IMR-90 (cell line): Measurements from ENCODE around the gene INO80D. TPM values are rescaled to one million over a fixed set of nuclear protein-coding genes. Genes with fewer than 3 reads are reported as not detected.

Experiments used
- ATAC-seq: fragments of 200-7000 bp; cut with Tn5 transposase; 2 replicates; pipeline ENCODE4 v1.9.1; 2020; ENCODE audit warnings: low read depth, mild to moderate bottlenecking, moderate library complexity
- BruUV-seq: library from RNA; stranded (reverse); fragments of 400-500 nt; replicated peaks from 2 replicates; lab custom pipeline; 2021; lab: Mats Ljungman, UMichigan
- CTCF ChIA-PET: fragments of 300-600 bp; formaldehyde crosslinking; extraction: SDS; loops from one replicate; lab custom pipeline; 2021; ENCODE audit warnings: antibody characterized with exemption; lab: Yijun Ruan, JAX
- POLR2A ChIA-PET: fragments of 300-600 bp; sonication (Branson Sonifier 250); formaldehyde crosslinking; loops from one replicate; lab custom pipeline; 2022; ENCODE audit warnings: antibody characterized with exemption; ENCODE audit not compliant: unreplicated experiment; lab: Charles Lee
- DNase-seq: peaks from one replicate; pipeline ENCODE4 v3.0.0; 2013
- H2AFZ ChIP-seq: replicated peaks from 2 replicates; pipeline ENCODE3; 2013; ENCODE audit warnings: low read length, mild to moderate bottlenecking; ENCODE audit not compliant: poor library complexity
- H2AK5ac ChIP-seq: 2 replicates; pipeline ENCODE4 v1.6.1; 2013; ENCODE audit warnings: low read depth, low read length, inconsistent platforms
- H2AK9ac ChIP-seq: replicated peaks from 2 replicates; pipeline ENCODE3; 2013; ENCODE audit warnings: mild to moderate bottlenecking, low read depth, low read length, moderate library complexity; ENCODE audit not compliant: poor library complexity
- H2BK120ac ChIP-seq: 2 replicates; pipeline ENCODE4 v1.6.1; 2013; ENCODE audit warnings: low read depth, low read length, inconsistent platforms
- H2BK15ac ChIP-seq: 3 replicates; pipeline ENCODE4 v1.6.1; 2013; ENCODE audit warnings: low read depth, low read length, inconsistent platforms
- H2BK20ac ChIP-seq: 2 replicates; pipeline ENCODE4 v1.6.1; 2013; ENCODE audit warnings: low read depth, mild to moderate bottlenecking, inconsistent platforms, low read length, moderate library complexity
- H2BK5ac ChIP-seq: 2 replicates; pipeline ENCODE4 v1.6.1; 2013; ENCODE audit warnings: mild to moderate bottlenecking, low read depth, low read length, inconsistent platforms; ENCODE audit not compliant: poor library complexity, severe bottlenecking
- H3K14ac ChIP-seq: replicated peaks from 2 replicates; pipeline ENCODE4 v1.6.1; 2013; ENCODE audit warnings: low read depth, low read length, inconsistent platforms
- H3K18ac ChIP-seq: 2 replicates; pipeline ENCODE4 v1.6.1; 2013; ENCODE audit warnings: low read depth, low read length, control low read depth
- H3K23ac ChIP-seq: 2 replicates; pipeline ENCODE4 v1.6.1; 2013; ENCODE audit warnings: low read depth, low read length, inconsistent platforms
- H3K27ac ChIP-seq: 2 replicates; pipeline ENCODE4 v1.5.1; 2013; ENCODE audit warnings: mild to moderate bottlenecking, control low read depth, low read length; ENCODE audit not compliant: insufficient read depth
- H3K27me3 ChIP-seq: 2 replicates; pipeline ENCODE4 v1.6.1; 2013; ENCODE audit warnings: low read length; ENCODE audit not compliant: control insufficient read depth, insufficient read depth
- H3K36me3 ChIP-seq: 2 replicates; pipeline ENCODE4 v1.6.1; 2013; ENCODE audit warnings: low read length, mixed read lengths; ENCODE audit not compliant: control insufficient read depth, insufficient read depth
- H3K4ac ChIP-seq: 2 replicates; pipeline ENCODE4 v1.6.1; 2013; ENCODE audit warnings: low read depth, low read length, inconsistent platforms
- H3K4me1 ChIP-seq: 2 replicates; pipeline ENCODE4 v1.6.1; 2013; ENCODE audit warnings: low read length, mixed read lengths; ENCODE audit not compliant: control insufficient read depth, insufficient read depth
- H3K4me2 ChIP-seq: 2 replicates; pipeline ENCODE4 v1.6.1; 2013; ENCODE audit warnings: low read depth, mild to moderate bottlenecking, control low read depth, low read length, moderate library complexity
- H3K4me3 ChIP-seq: 2 replicates; pipeline ENCODE4 v1.5.1; 2013; ENCODE audit warnings: low read depth, mild to moderate bottlenecking, control low read depth, low read length, moderate library complexity; ENCODE audit not compliant: insufficient read depth
- H3K56ac ChIP-seq: 2 replicates; pipeline ENCODE4 v1.6.1; 2013; ENCODE audit warnings: low read length, inconsistent platforms; ENCODE audit not compliant: insufficient read depth; ENCODE audit errors: extremely low read depth
- H3K79me1 ChIP-seq, 2 experiments: 2 replicates each; pipeline ENCODE4 v1.6.1; 2013; ENCODE audit warnings: low read length in 2 of 2, inconsistent platforms in 1 of 2, low read depth in 1 of 2
- H3K9ac ChIP-seq: 2 replicates; pipeline ENCODE4 v1.6.1; 2013; ENCODE audit warnings: low read depth, low read length, control low read depth
- H3K9me1 ChIP-seq: 2 replicates; pipeline ENCODE4 v1.6.1; 2013; ENCODE audit warnings: low read length, inconsistent platforms; ENCODE audit not compliant: insufficient read depth
- H3K9me3 ChIP-seq: 2 replicates; pipeline ENCODE4 v1.6.1; 2013; ENCODE audit warnings: low read length; ENCODE audit not compliant: control insufficient read depth, insufficient read depth
- H4K20me1 ChIP-seq: 2 replicates; pipeline ENCODE4 v1.6.1; 2013; ENCODE audit warnings: low read length, inconsistent platforms; ENCODE audit not compliant: insufficient read depth
- H4K5ac ChIP-seq: 2 replicates; pipeline ENCODE4 v1.6.1; 2013; ENCODE audit warnings: mild to moderate bottlenecking, low read depth, low read length, control low read depth
- H4K8ac ChIP-seq, 2 experiments: 2 replicates each; pipeline ENCODE4 v1.6.1; 2013; ENCODE audit warnings: low read depth in 2 of 2, low read length in 2 of 2, control low read depth in 1 of 2, inconsistent platforms in 1 of 2
- H4K91ac ChIP-seq: 2 replicates; pipeline ENCODE4 v1.6.1; 2013; ENCODE audit warnings: low read depth, low read length, inconsistent platforms; ENCODE audit not compliant: insufficient read depth
- ELK1 ChIP-seq: fragments of 150-350 bp; IDR thresholded peaks from 2 replicates; pipeline ENCODE4 v1.6.1; 2016; ENCODE audit warnings: low read depth, mild to moderate bottlenecking, low read length, moderate library complexity, borderline replicate concordance
- FOS ChIP-seq: fragments of 150-350 bp; IDR thresholded peaks from 2 replicates; pipeline ENCODE4 v1.6.1; 2016; ENCODE audit warnings: low read depth, low read length
- WGBS, 2 experiments: methylation state at CpG; one replicate each; pipeline versions ENCODE4 v1.1.5 to v1.1.7; 2013; ENCODE audit warnings: missing lambda C conversion rate in 2 of 2; ENCODE audit not compliant: insufficient read length in 1 of 2; ENCODE audit errors: extremely low coverage in 2 of 2; 5-methylcytosine and 5-hydroxymethylcytosine counted together
- dilution Hi-C: fragments of 300-500 bp; cut with HindIII; formaldehyde crosslinking; loops from one replicate; pipeline ENCODE4 v1.14.3; 2018; ENCODE audit warnings: low sequenced_read_pairs; ENCODE audit not compliant: unreplicated experiment
- in situ Hi-C: fragments of 300-500 bp; cut with MboI; formaldehyde crosslinking; loops from 3 replicates; pipeline ENCODE4 v1.14.3; 2019; ENCODE audit warnings: low sequenced_read_pairs, inconsistent platforms, mixed read lengths
- intact Hi-C: fragments of 100-400 bp; cut with micrococcal nuclease; formaldehyde crosslinking; loops from 2 replicates; pipeline ENCODE4 v1.10.0; 2022
- polyA plus RNA-seq, 3 experiments: library from polyadenylated mRNA; depleted of rRNA; stranded (reverse); fragments of >200 nt; gene quantifications; 2 replicates each; pipeline ENCODE4 v1.2.3, GENCODE V29; 2012; ENCODE audit warnings: low replicate concordance in 1 of 3
- total RNA-seq: library from RNA; depleted of rRNA; stranded (reverse); fragments of >200 nt; gene quantifications from 2 replicates; pipeline ENCODE4 v1.2.3, GENCODE V29; 2012

INO80D gene
- total and polyA plus RNA-seq, 2 of the 4 experiments (the other 2 are of a cell fraction), result 0.79 to 4.5 TPM

GRCh38 chr2:206045251-206045650, 40.7 kb downstream of the INO80D start:
- no TSS peak for BruUV-seq

More at GRCh38 chr2:206045251-206045650, 40.7 kb downstream of the INO80D start:
- POLR2A ChIA-PET, result no interaction called here
- WGBS, 2 experiments, result no CpG with 5 or more reads among the region's 1 CpG
- Histone ChIP-seq H4K8ac (no peak overlapping the region), H4K5ac (no peak overlapping the region), H2AFZ (no peak overlapping the region), H3K36me3 (peaks cover 13% of the 10 kb centered on the region), H3K4me1 (no peaks in the 10 kb centered on the region), H4K91ac (no peak overlapping the region), H3K56ac (no peak overlapping the region), H3K18ac (no peak overlapping the region), H2AK5ac (no peak overlapping the region), H3K9ac (no peak overlapping the region), H3K23ac (no peak overlapping the region), H3K4me2 (no peak overlapping the region), H3K4me3 (no peak overlapping the region), H3K14ac (no peak overlapping the region), H3K9me3 (no peaks in the 10 kb centered on the region), H2BK15ac (no peak overlapping the region), H2BK120ac (no peak overlapping the region), H2BK5ac (no peak overlapping the region), H2AK9ac (no peak overlapping the region), H2BK20ac (no peak overlapping the region), H3K9me1 (no peaks in the 10 kb centered on the region; the same call in 1 of the 2 replicates), H3K4ac (no peak overlapping the region), H4K20me1 (peaks cover 10% of the 10 kb centered on the region), H3K79me1 (peaks cover 7 to 11% of the 10 kb centered on the region in 2 experiments; a peak in 3 of 4 replicates), H3K27ac (no peak overlapping the region), H3K27me3 (no peaks in the 10 kb centered on the region)
- TF ChIP-seq FOS (peak; percentile 20; the same call in 1 of the 2 replicates), ELK1 (no peak)
- in situ Hi-C loops (no loop called here), intact Hi-C loops (no loop called here), dilution Hi-C loops (no loop called here)
- ATAC-seq, result peak; percentile 93
- peak; percentile 58 for DNase-seq
- CTCF ChIA-PET, result interaction anchor here (0.6 kb wide), 1 partner anchor 338 kb away, joined by 3 read pairs; no protein-coding TSS in a partner anchor
